Panc1 (cell line): ENCODE measurements around the gene CCDC137. TPM values are rescaled to one million over a fixed set of nuclear protein-coding genes. Genes with fewer than 3 reads are reported as not detected.

Experiments used
- ATAC-seq: fragments of 200-7000 bp; cut with Tn5 transposase; 2 replicates; pipeline ENCODE4 v1.9.1; 2020; ENCODE audit warnings: mild to moderate bottlenecking, moderate library complexity
- BruUV-seq: library from RNA; stranded (reverse); fragments of 400-500 nt; replicated peaks from 2 replicates; lab custom pipeline; 2021; lab: Mats Ljungman, UMichigan
- CTCF ChIA-PET: fragments of 300-600 bp; sonication (Branson Sonifier 250); formaldehyde crosslinking; loops from one replicate; lab custom pipeline; 2022; ENCODE audit warnings: antibody characterized with exemption; lab: Charles Lee
- POLR2A ChIA-PET: fragments of 300-600 bp; sonication (Branson Sonifier 250); formaldehyde crosslinking; loops from one replicate; lab custom pipeline; 2022; ENCODE audit warnings: antibody characterized with exemption; lab: Charles Lee
- DNase-seq: peaks from one replicate; pipeline ENCODE4 v3.0.0-alpha.2; 2010; ENCODE audit warnings: low read depth, low spot score
- H3K27ac ChIP-seq: 2 replicates; pipeline ENCODE4 v1.5.1; 2011; ENCODE audit warnings: mild to moderate bottlenecking, low read length, inconsistent platforms
- H3K27me3 ChIP-seq: fragments of 200-500 bp; sonication (Bioruptor generic); 2 replicates; pipeline ENCODE4 v1.6.0; 2014; ENCODE audit warnings: low read length, inconsistent platforms; ENCODE audit not compliant: control insufficient read depth, insufficient read depth
- H3K36me3 ChIP-seq: fragments of 200-500 bp; sonication (Bioruptor generic); 2 replicates; pipeline ENCODE4 v1.5.1; 2014; ENCODE audit warnings: inconsistent platforms, mild to moderate bottlenecking, low read length, moderate library complexity; ENCODE audit not compliant: control insufficient read depth, insufficient read depth
- H3K4me1 ChIP-seq: 2 replicates; pipeline ENCODE4 v1.5.1; 2011; ENCODE audit warnings: inconsistent platforms, mild to moderate bottlenecking, low read length, moderate library complexity; ENCODE audit not compliant: control insufficient read depth, insufficient read depth
- H3K4me3 ChIP-seq, 2 experiments: 2 replicates each; pipeline ENCODE4 v1.5.1; 2011 to 2012; ENCODE audit warnings: low read depth in 2 of 2, low read length in 2 of 2, mild to moderate bottlenecking in 2 of 2, inconsistent platforms in 1 of 2, moderate library complexity in 1 of 2
- H3K9me3 ChIP-seq: fragments of 200-500 bp; sonication (Bioruptor generic); 2 replicates; pipeline ENCODE4 v1.5.1; 2014; ENCODE audit warnings: low read depth, mild to moderate bottlenecking, inconsistent platforms, low read length, moderate library complexity; ENCODE audit not compliant: control insufficient read depth, insufficient read depth
- POLR2AphosphoS5 ChIP-seq: IDR thresholded peaks from 2 replicates; pipeline ENCODE4 v1.6.1; 2012; ENCODE audit warnings: mild to moderate bottlenecking, low read depth, low read length, moderate library complexity
- SIN3A ChIP-seq: IDR thresholded peaks from 2 replicates; pipeline ENCODE4 v1.6.1; 2012; ENCODE audit warnings: low read depth, mild to moderate bottlenecking, low read length, moderate library complexity, borderline replicate concordance; ENCODE audit not compliant: insufficient read depth
- TCF7L2 ChIP-seq: IDR thresholded peaks from 2 replicates; pipeline ENCODE4 v1.6.1; 2011; ENCODE audit warnings: mild to moderate bottlenecking, low read depth, low read length, inconsistent platforms
- in situ Hi-C: cut with HindIII; loops from 2 replicates; pipeline ENCODE4 v1.10.0; 2016; ENCODE audit warnings: low sequenced_read_pairs, low pct_unique_long_range_greater_than_20kb
- intact Hi-C: fragments of 100-400 bp; cut with micrococcal nuclease; formaldehyde crosslinking; loops from one replicate; pipeline ENCODE4 v1.10.0; 2022; ENCODE audit not compliant: unreplicated experiment
- total RNA-seq: library from RNA; stranded (reverse); gene quantifications from one replicate; pipeline ENCODE4 v1.2.1, GENCODE V29; 2021; ENCODE audit not compliant: unreplicated experiment
- TF ChIP-seq, protein P1 (sequence below): fragments of 450-650 bp; IDR thresholded peaks from 2 replicates; pipeline ENCODE4 v1.5.1; 2017; ENCODE audit warnings: mild to moderate bottlenecking
- TF ChIP-seq, protein P2 (sequence below), 2 experiments: IDR thresholded peaks; 2 replicates each; pipeline ENCODE4 v1.6.1; 2011 to 2012; ENCODE audit warnings: low read depth in 2 of 2, control low read depth in 1 of 2, low read length in 1 of 2, mild to moderate bottlenecking in 1 of 2, moderate library complexity in 1 of 2; ENCODE audit not compliant: insufficient read depth in 1 of 2

CCDC137 gene
- total RNA-seq, 1 experiment from 2014 or later, result 74.6 TPM

DNA sequence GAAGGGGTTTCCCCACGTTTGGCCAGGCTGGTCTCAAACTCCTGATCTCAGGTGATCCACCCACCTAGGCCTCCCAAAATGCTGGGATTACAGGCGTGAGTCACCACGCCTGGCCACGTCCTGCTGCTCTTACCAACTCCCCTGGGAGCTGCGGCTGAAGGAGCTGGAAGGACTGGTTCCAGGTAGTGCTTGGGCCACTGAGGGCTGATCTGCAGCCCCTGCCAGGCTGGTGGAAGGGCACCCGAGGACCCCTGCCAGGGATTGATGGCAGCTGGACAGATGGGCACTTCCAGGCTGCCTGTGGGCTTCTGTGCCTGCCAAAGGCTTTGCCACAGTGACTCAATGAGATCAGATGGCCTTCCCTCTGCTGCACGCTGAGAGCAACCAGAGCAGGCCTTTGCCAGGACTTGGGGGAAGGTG is 2.5 kb upstream of the CCDC137 start:
- POLR2A ChIA-PET, result interaction anchor here (0.7 kb wide), 2 partner anchors 15 to 236 kb away, joined by 4 to 12 read pairs; no protein-coding TSS in a partner anchor
- Histone ChIP-seq H3K9me3 (no peaks in the 10 kb centered on the region), H3K27ac (no peak overlapping the region), H3K36me3 (no peaks in the 10 kb centered on the region; the same call in 1 of the 2 replicates), H3K4me1 (peaks cover 21% of the 10 kb centered on the region), H3K4me3 (no peak overlapping the region), H3K27me3 (no peaks in the 10 kb centered on the region)
- intact Hi-C loops (no loop called here), in situ Hi-C loops (no loop called here)
- CTCF ChIA-PET, result interaction anchor here (0.6 kb wide), 1 partner anchor 20 kb away, joined by 5 read pairs; no protein-coding TSS in a partner anchor
- DNase-seq, result no peak
- no peak for TF ChIP-seq POLR2AphosphoS5
- no peak for TF ChIP-seq TCF7L2
- TF ChIP-seq SIN3A, result no peak
- no peak for ATAC-seq
- no TSS peak for BruUV-seq

DNA sequence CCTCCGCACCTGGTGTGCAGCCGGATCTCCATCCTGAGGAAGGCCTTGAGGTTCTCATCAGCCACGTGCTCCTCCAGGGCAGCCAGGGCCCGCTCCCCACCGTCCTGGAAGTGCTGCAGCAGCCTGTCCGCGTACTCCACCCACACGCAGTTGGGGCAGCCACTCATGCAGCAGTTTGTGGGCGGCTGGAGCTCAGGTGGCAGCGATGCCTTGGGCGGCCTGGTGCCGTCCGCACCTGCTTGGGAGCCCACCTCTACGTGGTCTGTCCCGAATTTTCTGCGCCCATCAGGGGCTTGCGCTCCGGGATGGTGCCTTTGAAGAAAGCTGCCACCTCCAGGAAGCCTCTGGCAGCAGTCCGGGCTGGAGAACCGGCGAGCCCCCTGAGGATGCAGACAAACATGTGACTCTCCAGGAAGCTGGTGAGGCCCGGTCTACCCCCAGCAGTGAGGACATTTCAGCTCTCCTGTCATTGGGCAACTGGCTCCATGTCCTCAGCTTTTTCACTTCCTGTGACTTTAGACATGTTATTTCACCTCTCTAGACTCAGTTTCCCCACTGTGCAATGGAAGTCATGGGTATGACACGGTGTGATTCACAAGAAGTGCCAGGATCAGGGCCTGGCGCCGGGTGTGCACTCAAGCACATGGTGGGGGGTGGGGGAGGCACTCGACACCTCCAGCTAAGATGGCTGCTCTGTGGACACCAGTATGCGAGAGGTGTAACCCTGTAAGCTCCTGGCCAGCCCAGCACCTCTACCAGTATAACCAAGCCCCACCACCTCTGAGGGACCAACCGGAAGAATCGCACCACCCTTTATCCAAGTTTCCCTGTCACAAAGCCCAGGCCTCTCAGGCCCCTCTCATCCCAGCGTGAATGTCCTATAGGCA is 1.1 kb upstream of the CCDC137 start:
- CTCF ChIA-PET, result no interaction called here
- intact Hi-C loops, result loop anchor here (5.0 kb wide), 1 partner anchor 33 kb away; no protein-coding TSS in a partner anchor
- BruUV-seq, result no TSS peak

More for the DNA sequence above, 1.1 kb upstream of the CCDC137 start:
- in situ Hi-C loops, result no loop called here
- ATAC-seq (peak; percentile 27), DNase-seq (no peak)
- POLR2A ChIA-PET, result interaction anchor here (0.6 to 1.1 kb wide), 2 partner anchors 18 to 34 kb away, joined by 3 read pairs; partner anchors contain the start of genes ARL16 and HGS
- peak overlapping the region; percentile 86 to 88 for H3K4me3 ChIP-seq
- no peaks in the 10 kb centered on the region for H3K9me3 ChIP-seq
- H3K27ac ChIP-seq, result peak overlapping the region; percentile 99
- H3K36me3 ChIP-seq, result no peaks in the 10 kb centered on the region; the same call in 1 of the 2 replicates
- peaks cover 21% of the 10 kb centered on the region for H3K4me1 ChIP-seq
- no peaks in the 10 kb centered on the region for H3K27me3 ChIP-seq
- TF ChIP-seq, protein P1, sequence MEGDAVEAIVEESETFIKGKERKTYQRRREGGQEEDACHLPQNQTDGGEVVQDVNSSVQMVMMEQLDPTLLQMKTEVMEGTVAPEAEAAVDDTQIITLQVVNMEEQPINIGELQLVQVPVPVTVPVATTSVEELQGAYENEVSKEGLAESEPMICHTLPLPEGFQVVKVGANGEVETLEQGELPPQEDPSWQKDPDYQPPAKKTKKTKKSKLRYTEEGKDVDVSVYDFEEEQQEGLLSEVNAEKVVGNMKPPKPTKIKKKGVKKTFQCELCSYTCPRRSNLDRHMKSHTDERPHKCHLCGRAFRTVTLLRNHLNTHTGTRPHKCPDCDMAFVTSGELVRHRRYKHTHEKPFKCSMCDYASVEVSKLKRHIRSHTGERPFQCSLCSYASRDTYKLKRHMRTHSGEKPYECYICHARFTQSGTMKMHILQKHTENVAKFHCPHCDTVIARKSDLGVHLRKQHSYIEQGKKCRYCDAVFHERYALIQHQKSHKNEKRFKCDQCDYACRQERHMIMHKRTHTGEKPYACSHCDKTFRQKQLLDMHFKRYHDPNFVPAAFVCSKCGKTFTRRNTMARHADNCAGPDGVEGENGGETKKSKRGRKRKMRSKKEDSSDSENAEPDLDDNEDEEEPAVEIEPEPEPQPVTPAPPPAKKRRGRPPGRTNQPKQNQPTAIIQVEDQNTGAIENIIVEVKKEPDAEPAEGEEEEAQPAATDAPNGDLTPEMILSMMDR, result no peak
- TF ChIP-seq SIN3A (no peak), POLR2AphosphoS5 (no peak), TCF7L2 (no peak)
- TF ChIP-seq, protein P2, sequence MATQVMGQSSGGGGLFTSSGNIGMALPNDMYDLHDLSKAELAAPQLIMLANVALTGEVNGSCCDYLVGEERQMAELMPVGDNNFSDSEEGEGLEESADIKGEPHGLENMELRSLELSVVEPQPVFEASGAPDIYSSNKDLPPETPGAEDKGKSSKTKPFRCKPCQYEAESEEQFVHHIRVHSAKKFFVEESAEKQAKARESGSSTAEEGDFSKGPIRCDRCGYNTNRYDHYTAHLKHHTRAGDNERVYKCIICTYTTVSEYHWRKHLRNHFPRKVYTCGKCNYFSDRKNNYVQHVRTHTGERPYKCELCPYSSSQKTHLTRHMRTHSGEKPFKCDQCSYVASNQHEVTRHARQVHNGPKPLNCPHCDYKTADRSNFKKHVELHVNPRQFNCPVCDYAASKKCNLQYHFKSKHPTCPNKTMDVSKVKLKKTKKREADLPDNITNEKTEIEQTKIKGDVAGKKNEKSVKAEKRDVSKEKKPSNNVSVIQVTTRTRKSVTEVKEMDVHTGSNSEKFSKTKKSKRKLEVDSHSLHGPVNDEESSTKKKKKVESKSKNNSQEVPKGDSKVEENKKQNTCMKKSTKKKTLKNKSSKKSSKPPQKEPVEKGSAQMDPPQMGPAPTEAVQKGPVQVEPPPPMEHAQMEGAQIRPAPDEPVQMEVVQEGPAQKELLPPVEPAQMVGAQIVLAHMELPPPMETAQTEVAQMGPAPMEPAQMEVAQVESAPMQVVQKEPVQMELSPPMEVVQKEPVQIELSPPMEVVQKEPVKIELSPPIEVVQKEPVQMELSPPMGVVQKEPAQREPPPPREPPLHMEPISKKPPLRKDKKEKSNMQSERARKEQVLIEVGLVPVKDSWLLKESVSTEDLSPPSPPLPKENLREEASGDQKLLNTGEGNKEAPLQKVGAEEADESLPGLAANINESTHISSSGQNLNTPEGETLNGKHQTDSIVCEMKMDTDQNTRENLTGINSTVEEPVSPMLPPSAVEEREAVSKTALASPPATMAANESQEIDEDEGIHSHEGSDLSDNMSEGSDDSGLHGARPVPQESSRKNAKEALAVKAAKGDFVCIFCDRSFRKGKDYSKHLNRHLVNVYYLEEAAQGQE (IDR thresholded peaks at IDR 0.05; ENCODE audit: insufficient read depth in 1 of 2, low read depth in 2 of 2, low read length in 1 of 2), result no peak
